Left lung (tissue), 10 donors: ENCODE data around the gene RBP4. TPM values are rescaled to one million over a fixed set of nuclear protein-coding genes. Genes with fewer than 3 reads are reported as not detected.

Source experiments
- ATAC-seq: fragments of 200-7000 bp; cut with Tn5 transposase; one replicate; pipeline ENCODE4 v1.9.1; 2020; ENCODE audit warnings: moderate library complexity
- DNase-seq, 4 donors: peaks; one replicate each; pipeline ENCODE4 v3.0.0-alpha.2; 2013 to 2020
- H3K27ac ChIP-seq, 2 donors: fragments of 200-600 bp; sonication (generic) in 1 of 2; one replicate each; pipeline versions ENCODE4 v1.5.0 to v1.8.0; 2020 to 2021
- H3K27me3 ChIP-seq, 2 donors: fragments of 200-600 bp; sonication (generic) in 1 of 2; one replicate each; pipeline versions ENCODE4 v1.5.0 to v1.8.0; 2020 to 2021
- H3K36me3 ChIP-seq, 2 donors: fragments of 200-600 bp; sonication (generic) in 1 of 2; one replicate each; pipeline versions ENCODE4 v1.5.0 to v1.8.0; 2020 to 2021
- H3K4me1 ChIP-seq, 2 donors: fragments of 200-600 bp; one replicate each; pipeline ENCODE4 v1.8.0; 2021
- H3K4me3 ChIP-seq, 2 donors: fragments of 200-600 bp; sonication (generic) in 1 of 2; one replicate each; pipeline versions ENCODE4 v1.5.0 to v1.8.0; 2020 to 2021; ENCODE audit warnings: mild to moderate bottlenecking in 1 of 2
- H3K9me3 ChIP-seq, 2 donors: fragments of 200-600 bp; sonication (generic) in 1 of 2; one replicate each; pipeline versions ENCODE4 v1.5.0 to v1.8.0; 2020 to 2021
- intact Hi-C, 2 donors: fragments of 100-400 bp; cut with DNase I; formaldehyde crosslinking; loops; one replicate each; pipeline versions ENCODE4 v1.11.2 to v1.14.2; 2022
- polyA plus RNA-seq, 6 donors: library from polyadenylated mRNA; unstranded; fragments of 120-200 nt; gene quantifications; one replicate each; pipeline ENCODE4 v1.2.1, GENCODE V29; 2013; ENCODE audit not compliant: insufficient read length in 6 of 6
- total RNA-seq, 2 donors: library from RNA; stranded (reverse); fragmentation: NEBNext Ultra II Directional; extraction: Animal tissue kit (Norgen Biotek cat#: 25700); gene quantifications; one replicate each; pipeline ENCODE4 v1.2.1, GENCODE V29; 2021
- TF ChIP-seq, protein P1 (sequence below), 2 donors: fragments of 200-600 bp; sonication (generic) in 1 of 2; IDR thresholded peaks; one replicate each; pipeline versions ENCODE4 v1.5.0 to v1.8.0; 2021; ENCODE audit warnings: antibody characterized with exemption in 2 of 2
- donor health status: DM: no; HTN: yes; CAD: no.
- donor health status: DM: no; HTN: no; CAD: no.

RBP4 gene
- total and polyA plus RNA-seq, 8 donors = 0.34 to 18.4 (median 1.4) TPM

DNA sequence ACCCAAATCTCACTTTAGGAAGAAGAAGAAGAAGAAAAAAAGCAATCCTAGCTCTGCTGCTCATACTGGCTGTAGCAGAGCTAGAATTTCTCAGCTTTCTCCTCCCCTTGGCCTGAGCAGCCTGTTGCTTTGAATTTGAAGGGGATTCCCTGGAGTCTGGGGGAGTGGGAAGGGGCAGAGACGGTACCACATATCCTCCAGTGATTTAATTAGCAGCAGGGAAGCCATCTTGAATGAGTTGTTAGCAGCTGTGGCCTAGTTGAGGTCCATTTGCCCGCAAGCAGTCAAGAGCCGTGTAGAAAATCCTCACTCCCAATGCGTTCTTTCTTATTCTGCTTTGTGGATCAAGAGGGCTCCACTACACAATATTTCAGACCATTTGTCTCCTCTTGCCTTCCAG, 27.8 kb upstream of the RBP4 start:
- no peaks in the 10 kb centered on the region for H3K4me1 ChIP-seq
- no peaks in the 10 kb centered on the region for H3K36me3 ChIP-seq
- DNase-seq (no peak), ATAC-seq (no peak)
- TF ChIP-seq, protein P1, sequence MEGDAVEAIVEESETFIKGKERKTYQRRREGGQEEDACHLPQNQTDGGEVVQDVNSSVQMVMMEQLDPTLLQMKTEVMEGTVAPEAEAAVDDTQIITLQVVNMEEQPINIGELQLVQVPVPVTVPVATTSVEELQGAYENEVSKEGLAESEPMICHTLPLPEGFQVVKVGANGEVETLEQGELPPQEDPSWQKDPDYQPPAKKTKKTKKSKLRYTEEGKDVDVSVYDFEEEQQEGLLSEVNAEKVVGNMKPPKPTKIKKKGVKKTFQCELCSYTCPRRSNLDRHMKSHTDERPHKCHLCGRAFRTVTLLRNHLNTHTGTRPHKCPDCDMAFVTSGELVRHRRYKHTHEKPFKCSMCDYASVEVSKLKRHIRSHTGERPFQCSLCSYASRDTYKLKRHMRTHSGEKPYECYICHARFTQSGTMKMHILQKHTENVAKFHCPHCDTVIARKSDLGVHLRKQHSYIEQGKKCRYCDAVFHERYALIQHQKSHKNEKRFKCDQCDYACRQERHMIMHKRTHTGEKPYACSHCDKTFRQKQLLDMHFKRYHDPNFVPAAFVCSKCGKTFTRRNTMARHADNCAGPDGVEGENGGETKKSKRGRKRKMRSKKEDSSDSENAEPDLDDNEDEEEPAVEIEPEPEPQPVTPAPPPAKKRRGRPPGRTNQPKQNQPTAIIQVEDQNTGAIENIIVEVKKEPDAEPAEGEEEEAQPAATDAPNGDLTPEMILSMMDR (IDR thresholded peaks at IDR 0.05) = no peak
- no peak overlapping the region for H3K27ac ChIP-seq
- H3K27me3 ChIP-seq = peaks cover 0 to 4% of the 10 kb centered on the region in 2 donors
- H3K9me3 ChIP-seq = no peaks in the 10 kb centered on the region
- no peak overlapping the region for H3K4me3 ChIP-seq
- intact Hi-C loops = no loop called here

DNA sequence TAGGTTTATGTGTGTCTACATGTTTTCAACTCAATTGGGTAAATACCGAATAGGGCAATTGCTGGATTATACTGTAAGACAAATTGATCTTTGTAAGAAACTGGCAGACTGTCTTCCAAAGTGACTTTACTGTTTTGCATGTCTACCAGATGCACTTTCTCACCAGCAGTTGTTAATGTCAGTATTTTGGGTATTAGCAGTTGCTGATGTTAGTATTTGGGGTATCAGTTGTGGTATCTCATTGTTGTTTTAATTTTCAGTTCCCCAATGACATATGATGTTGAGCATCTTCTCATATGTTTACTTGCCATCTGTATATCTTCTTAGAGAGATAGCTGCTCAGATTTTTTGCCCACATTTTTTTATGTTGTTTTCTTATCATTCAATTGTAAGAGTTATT, 21.9 kb upstream of the RBP4 start:
- Histone ChIP-seq H3K27me3 (peaks cover 0 to 5% of the 10 kb centered on the region in 2 donors), H3K36me3 (no peaks in the 10 kb centered on the region), H3K4me3 (no peak overlapping the region), H3K4me1 (no peaks in the 10 kb centered on the region), H3K27ac (no peak overlapping the region), H3K9me3 (no peaks in the 10 kb centered on the region)
- ATAC-seq (no peak), DNase-seq (no peak)
- intact Hi-C loops = no loop called here
- TF ChIP-seq, protein P1 (IDR thresholded peaks at IDR 0.05) = no peak

DNA sequence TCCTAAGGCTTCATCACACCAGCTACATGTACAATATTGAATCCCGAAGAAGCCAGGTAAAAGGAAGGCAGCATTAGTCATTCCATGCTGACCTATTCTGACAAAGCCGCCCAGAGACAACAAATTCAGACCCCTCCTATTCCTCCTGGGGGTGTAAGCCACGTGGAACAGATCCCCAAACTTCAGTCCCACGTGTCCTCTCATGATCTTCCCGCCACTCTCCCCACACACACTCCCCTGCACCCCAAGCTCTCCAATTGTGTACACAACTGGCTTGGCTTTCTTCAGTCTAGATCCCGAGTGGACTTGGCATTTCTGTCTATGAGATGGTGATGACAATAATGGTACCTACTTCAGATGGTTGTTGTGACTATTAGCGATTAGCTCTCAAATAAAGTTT, 19.9 kb upstream of the RBP4 start:
- intact Hi-C loops = no loop called here

DNA sequence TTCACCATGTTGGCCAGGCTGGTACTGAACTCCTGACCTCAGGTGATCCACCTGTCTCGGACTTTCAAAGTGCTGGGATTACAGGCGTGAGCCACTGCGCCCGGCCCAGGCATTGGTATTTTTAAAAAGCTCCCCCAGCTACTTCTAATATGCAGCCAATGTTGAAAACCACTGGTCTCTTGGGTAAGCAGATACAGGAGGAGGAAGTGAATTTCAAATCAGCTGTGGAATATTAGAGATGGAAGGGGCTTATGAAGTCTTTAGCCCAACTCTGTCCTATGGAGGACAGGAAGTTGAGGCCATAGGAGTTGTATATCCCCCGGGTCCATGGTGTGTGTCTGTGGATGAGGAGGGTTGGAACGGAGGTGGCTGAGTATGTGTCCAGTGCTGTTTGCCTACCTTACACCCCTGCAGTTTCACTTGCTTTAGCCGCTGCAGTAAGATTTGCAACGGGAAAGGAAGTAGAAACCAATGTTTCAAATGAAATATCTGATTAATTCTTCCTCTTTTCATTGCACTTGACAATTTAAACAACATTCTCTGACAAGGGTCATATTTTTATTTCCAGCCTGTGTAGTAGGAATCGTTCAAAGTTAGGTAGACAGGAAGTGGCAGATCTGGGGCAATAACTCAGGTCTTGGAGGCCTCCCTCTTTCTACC, 14.7 kb upstream of the RBP4 start:
- DNase-seq (no peak), ATAC-seq (peak; percentile 33)
- TF ChIP-seq, protein P1 (IDR thresholded peaks at IDR 0.05) = no peak
- Histone ChIP-seq H3K9me3 (no peaks in the 10 kb centered on the region), H3K4me3 (no peak overlapping the region), H3K27me3 (peaks cover 0 to under 1% of the 10 kb centered on the region in 2 donors), H3K4me1 (no peaks in the 10 kb centered on the region), H3K27ac (peak overlapping the region; percentile 7 to 68), H3K36me3 (no peaks in the 10 kb centered on the region)
- intact Hi-C loops = no loop called here

More for the DNA sequence above, 19.9 kb upstream of the RBP4 start:
- Histone ChIP-seq H3K27ac (no peak overlapping the region), H3K4me1 (no peaks in the 10 kb centered on the region), H3K36me3 (no peaks in the 10 kb centered on the region), H3K9me3 (no peaks in the 10 kb centered on the region), H3K4me3 (no peak overlapping the region), H3K27me3 (peaks cover 0 to 5% of the 10 kb centered on the region in 2 donors)
- ATAC-seq (no peak), DNase-seq (no peak)
- TF ChIP-seq, protein P1 (IDR thresholded peaks at IDR 0.05) = no peak

DNA sequence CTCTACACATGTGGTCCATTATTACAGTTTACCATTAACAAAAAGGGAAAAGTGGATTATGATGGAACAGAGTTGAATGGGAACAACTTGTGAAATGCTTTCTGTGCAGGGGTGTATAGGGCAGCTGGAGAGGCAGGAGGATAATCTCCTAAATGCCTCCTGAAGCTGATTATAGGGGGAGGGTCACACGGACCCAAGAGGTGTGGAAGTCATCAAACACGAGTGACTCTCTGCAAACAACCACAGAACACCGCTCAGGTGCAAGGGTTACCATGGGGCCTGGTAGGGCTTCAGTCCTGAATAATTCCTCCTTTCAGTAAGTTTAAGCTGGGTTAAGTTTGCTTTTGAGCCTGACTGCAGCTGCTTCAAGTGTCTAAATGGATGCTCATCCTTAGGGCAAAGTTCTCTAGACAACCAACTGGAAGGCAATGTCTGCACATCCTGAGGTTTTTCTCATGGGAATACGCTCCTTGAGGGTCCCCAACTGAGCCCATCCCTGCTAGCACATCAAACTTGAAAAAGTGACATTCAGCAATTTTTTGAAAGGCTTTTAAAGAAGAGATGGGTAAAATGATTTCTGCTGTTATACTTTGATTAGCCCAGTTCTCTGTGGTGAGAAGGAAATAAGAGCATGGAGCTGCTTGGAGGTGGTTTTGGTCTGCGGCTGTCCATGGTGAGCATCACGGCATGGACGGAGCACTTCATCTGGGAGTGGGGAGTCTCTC, 13.2 kb upstream of the RBP4 start:
- TF ChIP-seq, protein P1 (IDR thresholded peaks at IDR 0.05) = no peak
- Histone ChIP-seq H3K27ac (no peak overlapping the region), H3K4me1 (no peaks in the 10 kb centered on the region), H3K4me3 (no peak overlapping the region), H3K36me3 (no peaks in the 10 kb centered on the region), H3K9me3 (no peaks in the 10 kb centered on the region), H3K27me3 (peaks cover 0 to 15% of the 10 kb centered on the region in 2 donors)
- no peak for ATAC-seq
- intact Hi-C loops = no loop called here
- DNase-seq = no peak
